H1 (cell line): ENCODE measurements around the gene NXPH2. TPM values are rescaled to one million over a fixed set of nuclear protein-coding genes. Genes with fewer than 3 reads are reported as not detected.

Source experiments
- CHD1 ChIP-seq: IDR thresholded peaks from 2 replicates; pipeline ENCODE4 v1.6.1; 2012; ENCODE audit warnings: low read depth, low read length, improper control_type of control experiment
- PHF8 ChIP-seq: fragments of 200-600 bp; sonication (generic); conservative IDR thresholded peaks from 2 replicates; pipeline ENCODE4 v1.7.1; 2012; ENCODE audit warnings: low read depth, mild to moderate bottlenecking, inconsistent platforms, low read length, moderate library complexity
- polyA plus RNA-seq, 7 experiments: library from polyadenylated mRNA; depleted of rRNA in 3 of 7; stranded (reverse) in 5 of 7; unstranded in 2 of 7; fragments of >200 nt in 5 of 7; fragments of 200-250 nt in 2 of 7; gene quantifications; 1 replicate in 5 of 7; 2 replicates in 1 of 7; 4 replicates in 1 of 7; pipeline versions ENCODE4 v1.2.1 to v1.2.3, GENCODE V29; 2011 to 2013; ENCODE audit warnings: missing spikeins in 2 of 7, mixed read lengths in 2 of 7
- total RNA-seq: library from RNA; stranded (reverse); fragmentation: NEBNext Ultra II Directional; extraction: Animal tissue kit (Norgen Biotek cat#: 25700); gene quantifications from 2 replicates; pipeline ENCODE4 v1.2.1, GENCODE V29; 2021

The NXPH2 gene
- total and polyA plus RNA-seq, 2 of the 8 experiments (the other 6 are each of a cell fraction or from before 2014, with no cell fraction given): 1.9 to 6.9 TPM

- TF ChIP-seq CHD1 (no peak), PHF8 (no peak)
These were observed 64.0 kb downstream of the NXPH2 start (continued) for GRCh38 chr2:138716183-138716582.
